Vagina (tissue), 2 donors: Measurements from ENCODE around the gene HOXA6. TPM values are rescaled to one million over a fixed set of nuclear protein-coding genes. Genes with fewer than 3 reads are reported as not detected.
A peak's percentile ranks its signal among the peaks of the same experiment; 100 is the strongest.

ENCODE experiments used
- DNase-seq, 2 donors: peaks; one replicate each; pipeline ENCODE4 v3.0.0-alpha.2; 2017; ENCODE audit errors: extremely low spot score in 2 of 2
- H3K27ac ChIP-seq: fragments of 200-600 bp; sonication (generic); one replicate; pipeline ENCODE4 v1.5.1; 2019
- H3K27me3 ChIP-seq: fragments of 200-600 bp; sonication (generic); one replicate; pipeline ENCODE4 v1.5.1; 2019
- H3K36me3 ChIP-seq, 2 donors: fragments of 200-600 bp; sonication (generic); one replicate each; pipeline ENCODE4 v1.5.1; 2017 to 2019
- H3K4me1 ChIP-seq: fragments of 200-600 bp; sonication (generic); one replicate; pipeline ENCODE4 v1.5.1; 2019
- H3K4me3 ChIP-seq, 2 donors: fragments of 200-600 bp; sonication (generic); 1 replicate in 1 of 2; 2 replicates in 1 of 2; pipeline ENCODE4 v1.5.1; 2016 to 2019
- H3K9me3 ChIP-seq: fragments of 200-600 bp; sonication (generic); one replicate; pipeline ENCODE4 v1.5.1; 2019
- POLR2A ChIP-seq, 2 donors: fragments of 450-650 bp; IDR thresholded peaks; one replicate each; pipeline ENCODE4 v1.6.1; 2017; ENCODE audit warnings: antibody characterized with exemption in 2 of 2, mild to moderate bottlenecking in 2 of 2, moderate library complexity in 2 of 2
- POLR2AphosphoS5 ChIP-seq, 2 donors: sonication (generic); formaldehyde crosslinking; IDR thresholded peaks; one replicate each; pipeline ENCODE4 v1.9.0; 2017; ENCODE audit warnings: antibody characterized with exemption in 2 of 2, mild to moderate bottlenecking in 2 of 2, low read depth in 1 of 2; ENCODE audit not compliant: insufficient read depth in 1 of 2
- intact Hi-C: fragments of 100-400 bp; cut with DNase I; formaldehyde crosslinking; loops from one replicate; pipeline ENCODE4 v1.15.1; 2023
- total RNA-seq: library from RNA; depleted of rRNA; stranded (reverse); fragments of >200 nt; gene quantifications from one replicate; pipeline ENCODE4 v1.2.3, GENCODE V29; 2016
- TF ChIP-seq, protein P1 (sequence below), 3 experiments: fragments of 450-650 bp in 2 of 3; fragments of 200-600 bp in 1 of 3; sonication (generic) in 1 of 3; IDR thresholded peaks; one replicate each; pipeline ENCODE4 v1.5.1; 2017 to 2019; ENCODE audit warnings: antibody characterized with exemption in 3 of 3, mild to moderate bottlenecking in 2 of 3, moderate library complexity in 2 of 3

Gene HOXA6
- total RNA-seq, 1 donor from 2014 or later, result 1.7 TPM

DNA sequence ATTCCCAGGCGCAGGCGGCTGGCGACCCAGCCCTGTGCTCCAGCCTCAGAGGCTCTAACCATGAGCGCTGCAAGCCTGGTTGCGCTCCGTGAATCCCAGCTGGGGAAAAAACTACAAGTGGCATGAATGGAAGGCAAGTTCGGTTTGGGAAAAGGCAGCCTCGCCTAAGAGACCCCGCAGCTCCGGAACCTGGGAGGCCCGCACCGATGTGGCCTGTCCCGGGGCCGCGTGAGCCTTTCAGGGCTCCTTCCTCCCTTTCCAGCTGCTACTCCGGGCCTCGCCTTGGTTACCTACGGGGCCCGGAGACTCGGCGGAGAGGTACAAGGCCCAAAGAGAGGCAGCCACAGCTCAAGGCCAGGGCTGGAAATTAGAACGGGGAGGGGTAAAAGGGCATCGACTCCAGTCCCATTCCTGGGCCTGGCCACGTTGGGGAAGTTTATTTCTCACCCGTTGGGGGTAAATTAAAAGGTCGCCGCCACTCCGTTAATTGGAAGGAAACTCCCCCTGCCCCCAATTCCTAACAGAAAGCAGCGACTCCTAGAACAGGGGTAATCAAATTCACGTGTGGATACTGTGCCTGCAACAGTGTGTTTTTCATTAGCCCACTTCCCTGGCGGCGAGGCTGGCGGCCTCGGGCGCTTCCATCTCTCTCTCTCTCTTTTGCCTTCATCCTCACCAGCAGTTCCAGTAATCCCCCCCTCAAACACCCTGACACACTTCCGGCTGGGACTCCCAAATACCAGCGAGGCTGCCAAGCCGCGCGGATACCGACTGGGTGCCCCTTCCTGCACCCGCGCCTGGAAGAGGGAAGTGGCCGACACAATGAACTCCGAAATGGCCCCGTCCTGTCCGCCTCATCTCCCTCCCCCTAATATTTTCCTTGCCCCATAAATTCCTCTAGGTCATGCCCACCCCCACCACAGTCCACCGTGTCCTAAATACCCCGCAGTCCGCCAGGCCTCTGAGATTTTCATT is 19.2 kb upstream of the HOXA6 start:
- TF ChIP-seq POLR2AphosphoS5 (IDR thresholded peaks at IDR 0.05; ENCODE audit: insufficient read depth in 1 of 2, low read depth in 1 of 2) (peak in 1 of 2 donors; percentile 37), POLR2A (IDR thresholded peaks at IDR 0.05) (no peak)
- TF ChIP-seq, protein P1, sequence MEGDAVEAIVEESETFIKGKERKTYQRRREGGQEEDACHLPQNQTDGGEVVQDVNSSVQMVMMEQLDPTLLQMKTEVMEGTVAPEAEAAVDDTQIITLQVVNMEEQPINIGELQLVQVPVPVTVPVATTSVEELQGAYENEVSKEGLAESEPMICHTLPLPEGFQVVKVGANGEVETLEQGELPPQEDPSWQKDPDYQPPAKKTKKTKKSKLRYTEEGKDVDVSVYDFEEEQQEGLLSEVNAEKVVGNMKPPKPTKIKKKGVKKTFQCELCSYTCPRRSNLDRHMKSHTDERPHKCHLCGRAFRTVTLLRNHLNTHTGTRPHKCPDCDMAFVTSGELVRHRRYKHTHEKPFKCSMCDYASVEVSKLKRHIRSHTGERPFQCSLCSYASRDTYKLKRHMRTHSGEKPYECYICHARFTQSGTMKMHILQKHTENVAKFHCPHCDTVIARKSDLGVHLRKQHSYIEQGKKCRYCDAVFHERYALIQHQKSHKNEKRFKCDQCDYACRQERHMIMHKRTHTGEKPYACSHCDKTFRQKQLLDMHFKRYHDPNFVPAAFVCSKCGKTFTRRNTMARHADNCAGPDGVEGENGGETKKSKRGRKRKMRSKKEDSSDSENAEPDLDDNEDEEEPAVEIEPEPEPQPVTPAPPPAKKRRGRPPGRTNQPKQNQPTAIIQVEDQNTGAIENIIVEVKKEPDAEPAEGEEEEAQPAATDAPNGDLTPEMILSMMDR (IDR thresholded peaks at IDR 0.05), result no peak
- peak overlapping the region; percentile 99 for H3K27ac ChIP-seq
- H3K36me3 ChIP-seq, result no peaks in the 10 kb centered on the region
- intact Hi-C loops, result loop anchor here (5.0 to 10.0 kb wide), 2 partner anchors 795 to 1312 kb away; no protein-coding TSS in a partner anchor
- peaks cover 36% of the 10 kb centered on the region for H3K4me1 ChIP-seq
- no peak for DNase-seq
- H3K4me3 ChIP-seq, result peak overlapping the region; percentile 56 to 64
- no peaks in the 10 kb centered on the region for H3K9me3 ChIP-seq
- no peaks in the 10 kb centered on the region for H3K27me3 ChIP-seq

DNA sequence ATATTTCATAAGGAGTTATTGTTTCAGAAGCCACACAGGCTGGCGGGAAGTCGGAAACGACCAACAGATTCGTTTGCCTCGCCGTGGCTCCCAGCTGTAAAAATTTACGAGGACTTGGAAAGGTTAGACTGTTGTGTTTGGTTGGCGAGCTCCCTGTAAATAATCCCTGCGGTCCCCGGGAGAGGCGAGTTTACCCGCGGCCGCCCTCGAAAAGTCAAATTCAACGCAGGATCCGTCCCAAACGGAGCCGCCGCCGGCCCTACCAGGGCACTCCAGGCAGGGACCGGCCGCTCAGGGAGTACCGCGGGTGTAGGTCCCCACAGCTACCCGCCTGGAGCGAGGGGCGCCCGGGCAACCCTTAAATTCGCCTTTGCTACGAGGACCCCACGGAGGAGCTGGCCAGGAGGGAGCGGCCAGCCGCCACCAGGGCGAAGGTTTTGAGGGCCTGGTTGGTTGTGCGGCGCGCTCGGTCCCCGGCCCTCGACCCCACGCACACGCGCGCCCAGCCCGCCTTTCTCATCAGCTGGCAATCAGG is 18.5 kb upstream of the HOXA6 start:
- peak in 1 of 2 donors; percentile 60 for TF ChIP-seq POLR2AphosphoS5 (IDR thresholded peaks at IDR 0.05; ENCODE audit: insufficient read depth in 1 of 2, low read depth in 1 of 2)
- TF ChIP-seq, protein P1 (IDR thresholded peaks at IDR 0.05), result no peak
- DNase-seq, result no peak
- Histone ChIP-seq H3K4me1 (peaks cover 43% of the 10 kb centered on the region), H3K36me3 (no peaks in the 10 kb centered on the region), H3K9me3 (no peaks in the 10 kb centered on the region), H3K27me3 (no peaks in the 10 kb centered on the region), H3K27ac (peak overlapping the region; percentile 99), H3K4me3 (peak overlapping the region; percentile 56 to 64)
- intact Hi-C loops, result loop anchor here (5.0 to 10.0 kb wide), 2 partner anchors 794 to 1311 kb away; no protein-coding TSS in a partner anchor

DNA sequence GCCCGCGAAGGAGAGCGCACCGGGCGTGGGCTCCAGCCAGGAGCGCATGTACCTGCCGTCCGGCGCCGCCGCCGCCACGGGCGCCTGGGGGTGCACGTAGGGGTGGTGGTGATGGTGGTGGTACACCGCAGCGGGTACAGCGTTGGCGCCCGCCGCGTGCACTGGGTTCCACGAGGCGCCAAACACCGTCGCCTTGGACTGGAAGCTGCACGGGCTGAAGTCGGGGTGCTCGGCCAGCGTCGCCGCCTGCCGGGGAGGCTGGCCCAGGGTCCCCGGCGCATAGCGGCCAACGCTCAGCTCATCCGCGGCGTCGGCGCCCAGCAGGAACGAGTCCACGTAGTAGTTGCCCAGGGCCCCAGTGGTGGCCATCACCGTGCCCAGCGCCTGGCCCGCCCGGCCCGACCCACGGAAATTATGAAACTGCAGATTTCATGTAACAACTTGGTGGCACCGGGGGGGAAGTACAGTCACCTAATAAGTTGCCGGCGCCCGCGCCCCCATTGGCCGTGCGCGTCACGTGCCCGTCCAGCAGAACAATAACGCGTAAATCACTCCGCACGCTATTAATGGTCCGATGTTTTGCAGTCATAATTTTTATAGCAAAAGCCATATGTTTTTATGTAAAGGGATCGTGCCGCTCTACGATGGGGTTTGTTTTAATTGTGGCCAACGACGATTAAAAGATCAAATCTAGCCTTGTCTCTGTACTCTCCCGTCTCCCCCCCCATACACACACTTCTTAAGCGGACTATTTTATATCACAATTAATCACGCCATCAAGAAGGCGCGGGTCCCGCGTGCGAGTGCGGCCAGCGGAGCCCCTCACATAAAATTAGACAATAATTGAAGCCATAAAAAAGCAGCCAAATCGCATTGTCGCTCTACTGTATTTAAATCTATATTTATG is 17.8 kb upstream of the HOXA6 start, which contains the start of gene HOXA9:
Gene HOXA9, minus strand, starts transcription at position 449 of the 907 bp plus-strand sequence. Its CDS starts 80 bp downstream, at position 369.
- intact Hi-C loops, result loop anchor here (5.0 to 10.0 kb wide), 2 partner anchors 793 to 1311 kb away; no protein-coding TSS in a partner anchor
- Histone ChIP-seq H3K27ac (peak within 1 kb of the TSS; percentile 99), H3K4me3 (peak within 1 kb of the TSS; percentile 56 to 64), H3K4me1 (peaks cover 48% of the 10 kb centered on the region), H3K9me3 (no peaks in the 10 kb centered on the region), H3K27me3 (no peaks in the 10 kb centered on the region), H3K36me3 (no peaks in the 10 kb centered on the region)
- no peak for DNase-seq
- TF ChIP-seq, protein P1 (IDR thresholded peaks at IDR 0.05), result no peak
- TF ChIP-seq POLR2AphosphoS5 (IDR thresholded peaks at IDR 0.05; ENCODE audit: insufficient read depth in 1 of 2, low read depth in 1 of 2), result peak; percentile 82 to 83
- peak in 1 of 2 donors; percentile 23 for TF ChIP-seq POLR2A (IDR thresholded peaks at IDR 0.05)

DNA sequence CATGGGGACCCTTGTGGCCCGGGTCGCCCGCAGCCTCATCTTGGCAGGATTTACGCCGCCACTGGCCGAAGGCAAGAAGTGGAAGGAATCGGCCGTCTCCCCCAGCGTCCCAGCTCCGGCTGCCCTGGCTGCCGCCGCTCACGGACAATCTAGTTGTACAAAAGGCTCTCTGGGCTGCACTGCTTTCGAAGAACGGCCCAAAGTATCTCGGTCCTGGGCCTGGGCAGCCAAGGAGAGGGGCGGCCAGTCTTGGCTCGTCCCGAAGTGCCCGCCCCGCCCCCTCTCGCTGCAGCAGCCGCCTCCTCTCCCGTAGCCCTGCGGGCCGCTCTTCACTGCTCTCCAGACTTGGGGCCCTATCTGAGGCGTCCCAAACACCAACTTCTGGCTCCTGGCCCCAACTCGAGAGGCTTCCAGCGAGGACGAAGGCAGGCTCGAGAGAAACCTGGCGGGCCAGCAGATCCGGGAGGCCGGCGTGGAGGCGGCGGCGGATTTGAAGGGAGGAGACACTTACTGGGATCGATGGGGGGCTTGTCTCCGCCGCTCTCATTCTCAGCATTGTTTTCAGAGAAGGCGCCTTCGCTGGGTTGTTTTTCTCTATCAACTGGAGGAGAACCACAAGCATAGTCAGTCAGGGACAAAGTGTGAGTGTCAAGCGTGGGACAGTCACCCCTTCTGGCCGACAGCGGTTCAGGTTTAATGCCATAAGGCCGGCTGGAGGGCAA is 17.0 kb upstream of the HOXA6 start:
- no peaks in the 10 kb centered on the region for H3K27me3 ChIP-seq
- peak overlapping the region; percentile 56 to 64 for H3K4me3 ChIP-seq
- peak overlapping the region; percentile 99 for H3K27ac ChIP-seq
- intact Hi-C loops, result loop anchor here (5.0 to 10.0 kb wide), 2 partner anchors 792 to 1310 kb away; no protein-coding TSS in a partner anchor
- no peaks in the 10 kb centered on the region for H3K36me3 ChIP-seq
- DNase-seq, result no peak
- H3K9me3 ChIP-seq, result no peaks in the 10 kb centered on the region
- TF ChIP-seq, protein P1 (IDR thresholded peaks at IDR 0.05), result no peak
- TF ChIP-seq POLR2A (IDR thresholded peaks at IDR 0.05) (no peak), POLR2AphosphoS5 (IDR thresholded peaks at IDR 0.05; ENCODE audit: insufficient read depth in 1 of 2, low read depth in 1 of 2) (no peak)
- H3K4me1 ChIP-seq, result peaks cover 54% of the 10 kb centered on the region
